NCI-H187 (cell line): Measurements from ENCODE around the gene ARHGAP10.
"Not testable (repeated sequence)": the region's sequence is repeated elsewhere in the genome, so short reads cannot be mapped to it uniquely, and the experiment has no call there.

Experiments
- DNase-seq, 2 experiments: peaks; one replicate each; lab custom pipeline; 2025; lab: John Stamatoyannopoulos, UW

ARHGAP10 gene

DNA sequence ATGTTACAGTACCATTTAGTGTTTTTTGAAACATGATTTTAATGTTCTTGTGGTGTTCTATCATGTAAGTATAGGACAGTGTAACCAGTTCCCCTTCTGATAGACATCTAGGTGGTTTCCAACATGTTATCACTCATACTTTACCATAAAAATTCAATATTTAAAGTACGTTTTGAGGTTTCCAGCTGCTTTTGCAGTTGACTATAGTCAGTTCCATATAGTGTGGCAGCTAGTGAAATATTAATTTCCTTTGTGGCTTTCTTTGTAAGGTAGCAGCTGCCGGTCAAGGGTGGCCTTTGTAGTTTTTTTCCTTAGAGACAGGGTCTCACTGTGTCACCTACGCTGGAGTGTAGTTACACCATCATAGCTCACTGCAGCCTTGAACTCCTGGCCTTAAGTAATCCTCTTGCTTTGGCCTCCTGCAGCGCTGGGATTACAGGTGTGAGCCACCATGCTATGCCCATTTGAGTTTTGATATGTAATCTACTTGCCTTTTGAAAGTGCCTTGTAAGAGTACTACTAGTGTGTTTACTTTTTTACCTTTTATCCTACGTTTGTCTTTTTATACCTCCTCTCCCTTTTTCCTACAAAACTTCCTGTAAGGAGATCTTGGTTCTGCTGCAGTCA lies 63.0 kb downstream of the ARHGAP10 start:
- DNase-seq = no peak

DNA sequence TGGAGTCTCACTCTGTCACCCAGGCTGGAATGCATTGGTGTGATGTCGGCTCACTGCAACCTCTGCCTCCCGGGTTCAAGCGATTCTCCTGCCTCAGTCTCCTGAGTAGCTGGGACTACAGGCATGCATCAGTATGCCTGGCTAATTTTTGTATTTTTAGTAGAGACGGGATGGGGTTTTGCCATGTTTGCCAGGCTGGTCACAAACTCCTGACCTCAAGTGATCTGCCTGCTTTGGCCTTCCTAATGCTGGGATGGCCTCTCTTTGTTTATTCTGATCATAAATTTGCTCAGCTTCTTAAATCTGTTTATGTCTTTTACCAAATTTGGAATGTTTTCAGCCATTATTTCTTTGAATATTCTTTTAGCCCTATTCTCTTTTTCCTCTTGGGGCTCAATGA lies 67.2 kb downstream of the ARHGAP10 start:
- DNase-seq = not testable (repeated sequence)

- no peak for DNase-seq
Measured at GRCh38 chr4:147799986-147800555, 68.2 kb downstream of the ARHGAP10 start.

GRCh38 chr4:147801820-147802219 lies 69.9 kb downstream of the ARHGAP10 start:
- DNase-seq = no peak

- DNase-seq = no peak
Measured at GRCh38 chr4:147802346-147802745, 70.5 kb downstream of the ARHGAP10 start.

GRCh38 chr4:147805946-147806345 lies 74.1 kb downstream of the ARHGAP10 start:
- DNase-seq = no peak

DNA sequence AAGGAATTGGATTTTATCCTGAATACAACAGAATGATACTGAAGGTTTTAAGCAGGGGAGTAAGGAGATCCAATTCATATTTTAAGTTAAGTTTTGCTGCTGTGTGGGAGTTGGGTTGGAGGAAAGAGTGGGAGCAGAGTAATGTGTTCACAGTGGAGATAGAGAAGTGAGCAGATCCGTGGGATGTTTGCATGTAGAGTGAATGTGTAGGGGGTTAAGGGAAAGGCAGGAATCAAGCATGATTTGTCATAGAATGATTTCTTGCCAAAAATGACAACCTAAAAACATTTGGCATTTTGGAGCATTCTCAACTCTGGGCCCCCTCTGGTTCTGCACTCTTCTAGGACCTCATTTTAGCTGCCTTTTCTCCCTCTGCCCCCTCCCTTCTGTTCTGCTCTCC lies 76.6 kb downstream of the ARHGAP10 start:
- DNase-seq = no peak

DNA sequence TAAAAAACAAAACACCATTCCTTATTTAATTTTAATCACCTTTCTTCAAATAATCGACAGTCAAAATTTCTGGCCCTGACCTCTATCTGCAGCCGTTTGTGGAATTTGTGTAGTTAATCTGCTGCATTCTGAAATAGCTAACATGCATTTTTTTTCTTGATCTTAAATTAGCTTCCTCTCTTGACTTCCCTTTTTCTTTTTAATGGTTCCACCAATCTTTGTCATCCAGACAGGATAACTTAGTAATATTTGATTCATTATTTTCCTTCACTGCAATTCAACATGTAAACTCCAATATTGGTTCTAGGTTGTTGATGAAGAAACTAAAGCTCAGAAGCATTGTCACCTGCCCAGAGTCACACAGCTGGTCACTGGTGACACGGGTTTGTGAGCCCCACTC lies 77.3 kb downstream of the ARHGAP10 start:
- DNase-seq = no peak

DNA sequence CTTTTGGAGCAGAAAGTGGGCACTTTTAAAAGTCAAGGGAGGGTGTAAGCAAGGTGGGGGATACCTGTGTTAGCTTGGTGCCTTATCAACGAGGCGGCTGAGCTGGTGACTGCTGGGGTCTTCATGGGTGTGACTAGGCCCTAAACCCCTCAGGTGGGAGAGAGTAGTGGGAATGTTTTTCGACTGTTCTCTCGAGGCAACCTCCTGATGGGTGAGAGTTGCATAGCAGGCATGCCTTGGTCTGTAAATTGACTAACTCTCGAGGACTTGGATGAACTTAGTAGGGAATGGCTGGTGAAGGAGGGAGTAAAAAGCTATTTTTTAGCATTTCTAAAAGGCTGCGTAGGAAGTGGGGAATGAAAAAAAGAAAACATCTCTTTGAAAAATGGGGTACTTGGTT lies 80.0 kb downstream of the ARHGAP10 start:
- DNase-seq = no peak

- no peak for DNase-seq
Measured at GRCh38 chr4:147813109-147813773, 81.4 kb downstream of the ARHGAP10 start.

GRCh38 chr4:147813973-147814372 lies 82.1 kb downstream of the ARHGAP10 start:
- DNase-seq = no peak

- no peak for DNase-seq
Measured at GRCh38 chr4:147814376-147814775, 82.5 kb downstream of the ARHGAP10 start.

DNA sequence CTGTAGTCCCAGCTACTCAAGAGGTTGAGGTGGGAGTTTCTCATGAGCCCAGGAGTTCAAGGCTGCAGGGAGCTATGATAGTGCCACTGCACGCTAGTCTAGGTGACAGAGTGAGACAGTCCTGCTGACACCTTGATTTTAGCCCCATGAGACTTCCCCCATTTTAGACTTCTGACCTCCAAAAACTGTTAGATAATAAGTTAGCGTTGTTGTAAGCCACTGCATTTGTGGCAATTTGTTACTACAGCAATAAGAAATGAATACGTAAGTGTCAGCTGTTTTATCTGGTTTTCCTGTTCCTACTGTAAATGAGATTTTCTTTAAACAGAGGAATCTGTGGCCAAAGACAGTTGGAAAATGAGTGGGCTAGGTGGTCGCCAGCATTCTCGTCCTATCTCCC lies 83.9 kb downstream of the ARHGAP10 start:
- DNase-seq = no peak

- DNase-seq = no peak
Measured at GRCh38 chr4:147816382-147817254, 84.7 kb downstream of the ARHGAP10 start.

GRCh38 chr4:147820975-147821374 lies 89.1 kb downstream of the ARHGAP10 start:
- no peak for DNase-seq

GRCh38 chr4:147821555-147821954 lies 89.7 kb downstream of the ARHGAP10 start:
- no peak for DNase-seq

GRCh38 chr4:147822128-147822527 lies 90.2 kb downstream of the ARHGAP10 start:
- no peak for DNase-seq

DNA sequence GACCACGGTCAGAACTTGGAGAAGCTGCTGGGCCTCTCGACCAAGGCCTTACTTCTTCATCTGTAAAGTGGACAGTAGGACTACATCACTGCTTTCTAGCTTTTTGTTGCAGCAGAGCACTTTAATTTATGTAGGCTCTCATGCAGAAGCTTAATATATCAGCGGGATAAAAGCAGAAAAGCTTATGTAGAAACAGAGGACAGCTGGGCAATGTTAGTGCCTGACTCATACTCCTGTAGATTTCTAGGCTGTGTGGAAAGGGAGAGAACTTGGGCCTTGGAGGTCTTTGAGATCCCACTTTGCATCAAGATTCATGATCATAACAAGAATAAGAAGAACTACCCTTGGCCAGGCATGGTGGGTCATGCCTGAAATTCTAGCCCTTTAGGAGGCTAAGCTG lies 91.2 kb downstream of the ARHGAP10 start:
- DNase-seq = no peak

DNA sequence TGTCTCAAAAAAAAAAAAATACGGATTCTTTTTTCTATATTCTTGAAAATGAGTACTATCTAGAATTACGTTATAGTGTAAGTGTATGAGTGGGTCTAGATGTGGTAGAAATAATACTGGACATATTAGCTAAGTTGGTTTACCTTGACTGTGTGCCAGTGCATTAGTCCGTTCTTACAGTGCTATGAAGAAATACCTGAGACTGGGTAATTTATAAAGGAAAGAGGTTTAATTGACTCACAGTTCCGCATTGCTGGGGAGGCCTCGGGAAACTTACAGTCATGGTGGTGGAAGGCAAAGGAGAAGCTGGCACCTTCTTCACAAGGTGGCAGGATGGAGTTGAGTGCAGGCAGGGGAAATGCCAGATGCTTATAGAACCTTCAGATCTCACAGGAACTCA lies 92.4 kb downstream of the ARHGAP10 start:
- no peak for DNase-seq

GRCh38 chr4:147824884-147825283 lies 93.0 kb downstream of the ARHGAP10 start:
- DNase-seq = no peak

- DNase-seq = no peak
Measured at GRCh38 chr4:147825451-147826287, 93.8 kb downstream of the ARHGAP10 start.

- no peak for DNase-seq
Measured at GRCh38 chr4:147826288-147826646, 94.4 kb downstream of the ARHGAP10 start.
